GM19452 (cell line): ENCODE data around the gene GHRH.

ENCODE experiments used
- ATAC-seq: cut with Tn5 transposase; IDR thresholded peaks from one replicate; pipeline ENCODE4 v1.9.1; 2021; ENCODE audit not compliant: unreplicated experiment

The GHRH gene

GRCh38 chr20:37263686-37264085 lies 2.1 kb upstream of the GHRH start:
- no peak for ATAC-seq

- ATAC-seq = no peak
These were observed 891 bp upstream of the GHRH start for GRCh38 chr20:37262505-37262904.

- no peak for ATAC-seq
These were observed 691 bp downstream of the GHRH start for GRCh38 chr20:37260923-37261322.

- ATAC-seq = no peak
These were observed 1.7 kb downstream of the GHRH start for GRCh38 chr20:37259865-37260264.

- no peak for ATAC-seq
These were observed 2.6 kb downstream of the GHRH start for GRCh38 chr20:37259031-37259430.

GRCh38 chr20:37257988-37258387 lies 3.6 kb downstream of the GHRH start:
- no peak for ATAC-seq

- ATAC-seq = no peak
These were observed 4.1 kb downstream of the GHRH start for GRCh38 chr20:37257530-37257929.

- ATAC-seq = no peak
These were observed 5.3 kb downstream of the GHRH start for GRCh38 chr20:37256286-37256685.

- ATAC-seq = no peak
These were observed 7.3 kb downstream of the GHRH start for GRCh38 chr20:37254114-37254878.

GRCh38 chr20:37253087-37253486 lies 8.5 kb downstream of the GHRH start:
- no peak for ATAC-seq

GRCh38 chr20:37251825-37252477 lies 9.7 kb downstream of the GHRH start:
- ATAC-seq = no peak

- no peak for ATAC-seq
These were observed 12.3 kb downstream of the GHRH start for GRCh38 chr20:37249304-37249703.

- ATAC-seq = no peak
These were observed 14.1 kb downstream of the GHRH start for GRCh38 chr20:37247547-37247946.

- ATAC-seq = no peak
These were observed 14.9 kb downstream of the GHRH start for GRCh38 chr20:37246736-37247135.

GRCh38 chr20:37245216-37246150 lies 16.1 kb downstream of the GHRH start:
- ATAC-seq = no peak

GRCh38 chr20:37244572-37244957 lies 17.0 kb downstream of the GHRH start:
- no peak for ATAC-seq

GRCh38 chr20:37243937-37244571 lies 17.6 kb downstream of the GHRH start:
- no peak for ATAC-seq

GRCh38 chr20:37243076-37243936 lies 18.3 kb downstream of the GHRH start:
- ATAC-seq = no peak

- ATAC-seq = no peak
These were observed 19.1 kb downstream of the GHRH start for GRCh38 chr20:37242503-37242902.
